Heart right ventricle (tissue), 16 donors: ENCODE measurements around the gene SRSF2. TPM values are rescaled to one million over a fixed set of nuclear protein-coding genes. Genes with fewer than 3 reads are reported as not detected.

Source experiments
- ATAC-seq, 8 donors: fragments of 200-7000 bp; cut with Tn5 transposase; one replicate each; pipeline ENCODE4 v1.9.1; 2020; ENCODE audit warnings: mild to moderate bottlenecking in 8 of 8, moderate library complexity in 8 of 8, moderate number of reproducible peaks in 1 of 8
- DNase-seq, 2 donors: peaks; one replicate each; pipeline ENCODE4 v3.0.0-alpha.2; 2020
- H3K27ac ChIP-seq, 10 donors: fragments of 200-600 bp; sonication (generic) in 2 of 10; one replicate each; pipeline versions ENCODE4 v1.5.0 to v1.8.0; 2020 to 2022; ENCODE audit warnings: mild to moderate bottlenecking in 3 of 10
- H3K27me3 ChIP-seq, 7 donors: fragments of 200-600 bp; one replicate each; pipeline ENCODE4 v1.8.0; 2021 to 2022; ENCODE audit warnings: mild to moderate bottlenecking in 2 of 7
- H3K36me3 ChIP-seq, 9 donors: fragments of 200-600 bp; sonication (generic) in 1 of 9; one replicate each; pipeline versions ENCODE4 v1.5.0 to v1.8.0; 2020 to 2022; ENCODE audit warnings: mild to moderate bottlenecking in 2 of 9
- H3K4me1 ChIP-seq, 9 donors: fragments of 200-600 bp; sonication (generic) in 1 of 9; one replicate each; pipeline versions ENCODE4 v1.5.0 to v1.8.0; 2020 to 2022; ENCODE audit warnings: mild to moderate bottlenecking in 4 of 9
- H3K4me3 ChIP-seq, 10 donors: fragments of 200-600 bp; sonication (generic) in 2 of 10; one replicate each; pipeline versions ENCODE4 v1.5.0 to v1.8.0; 2020 to 2022; ENCODE audit warnings: mild to moderate bottlenecking in 7 of 10, moderate library complexity in 2 of 10
- H3K9me3 ChIP-seq, 11 donors: fragments of 200-600 bp in 10 of 11; sonication (generic) in 2 of 11; one replicate each; pipeline versions ENCODE4 v1.5.0 to v1.8.0; 2013 to 2022; ENCODE audit warnings: mild to moderate bottlenecking in 2 of 11, control low read depth in 1 of 11, moderate library complexity in 1 of 11
- WGBS, 2 donors: extraction: QIAGEN DNeasy Blood & Tissue Kit; methylation state at CpG; one replicate each; pipeline ENCODE4 v1.1.7; 2013; ENCODE audit warnings: inconsistent platforms in 1 of 2; 5-methylcytosine and 5-hydroxymethylcytosine counted together
- intact Hi-C, 10 donors: fragments of 100-400 bp; cut with DNase I; formaldehyde crosslinking; loops; one replicate each; pipeline versions ENCODE4 v1.11.1 to v1.14.2; 2022
- polyA plus RNA-seq, 2 donors: library from polyadenylated mRNA; stranded (reverse); fragments of 200-250 nt; gene quantifications; one replicate each; pipeline ENCODE4 v1.2.3, GENCODE V29; 2013
- total RNA-seq, 10 donors: library from RNA; stranded (reverse); fragmentation: NEBNext Ultra II Directional in 3 of 10; extraction: Animal tissue kit (Norgen Biotek cat#: 25700) in 3 of 10; gene quantifications; one replicate each; pipeline versions ENCODE4 v1.2.1 to v1.2.4, GENCODE V29; 2021 to 2023
- TF ChIP-seq, protein P1 (sequence below), 9 donors: fragments of 200-600 bp; sonication (generic) in 2 of 9; IDR thresholded peaks; one replicate each; pipeline versions ENCODE4 v1.5.0 to v1.8.0; 2021 to 2022; ENCODE audit warnings: antibody characterized with exemption in 9 of 9, mild to moderate bottlenecking in 5 of 9, moderate library complexity in 1 of 9
- donor health status: Arrhythmogenic right ventricular cardiomyopathy.
- donor health status: ischemic (EF 13 %, LVEDD 7.1; RV severe dilation, severe dysfunction).
- donor health status: healthy with polysubstance abuse.
- donor health status: DM: no; HTN: yes; CAD: no.
- donor health status: DM: no; HTN: no; CAD: no.
- donor health status: ischemic (EF 25% LVEDD 6.9; RV normal size, moderate dysfunction).
- donor health status: ischemic (EF 25% LVEDD 5.7; RV mildly dilated, moderate dysfunction).
- donor health status: healthy.
- donor health status: DM: yes; HTN: yes; CAD: no.
- donor health status: Ischemic cardiomyopathy.
- donor health status: ischemic (EF 35%, LVEDD 5.7; RV mildly dilated, moderate dysfunction).
- donor health status: nonischemic (EF 11% LVEDD 7.7; RV severe dilation, severe dysfunction).
- donor health status: DM: yes; HTN: yes; CAD: no.
- donor health status: PGD.
- donor health status: ischemic (EF 29% LVEDD 5.4; RV normal size, mild dysfunction).
- donor health status: nonischemic (EF 23%, LVEDD 6.1; RV moderate dilation, normal function).

The SRSF2 gene
- total and polyA plus RNA-seq, 12 donors: 58.8 to 109 (median 79.8) TPM

- Histone ChIP-seq H3K27ac (peak overlapping the region in 9 of 10 donors; percentile 96 to 100 (median 99)), H3K36me3 (peaks cover 0 to 62% (median 25%) of the 10 kb centered on the region in 9 donors), H3K27me3 (no peaks in the 10 kb centered on the region), H3K4me3 (peak overlapping the region; percentile 72 to 100 (median 88)), H3K9me3 (no peaks in the 10 kb centered on the region), H3K4me1 (peaks cover 13 to 79% (median 62%) of the 10 kb centered on the region in 9 donors)
- no peak for DNase-seq
- TF ChIP-seq, protein P1, sequence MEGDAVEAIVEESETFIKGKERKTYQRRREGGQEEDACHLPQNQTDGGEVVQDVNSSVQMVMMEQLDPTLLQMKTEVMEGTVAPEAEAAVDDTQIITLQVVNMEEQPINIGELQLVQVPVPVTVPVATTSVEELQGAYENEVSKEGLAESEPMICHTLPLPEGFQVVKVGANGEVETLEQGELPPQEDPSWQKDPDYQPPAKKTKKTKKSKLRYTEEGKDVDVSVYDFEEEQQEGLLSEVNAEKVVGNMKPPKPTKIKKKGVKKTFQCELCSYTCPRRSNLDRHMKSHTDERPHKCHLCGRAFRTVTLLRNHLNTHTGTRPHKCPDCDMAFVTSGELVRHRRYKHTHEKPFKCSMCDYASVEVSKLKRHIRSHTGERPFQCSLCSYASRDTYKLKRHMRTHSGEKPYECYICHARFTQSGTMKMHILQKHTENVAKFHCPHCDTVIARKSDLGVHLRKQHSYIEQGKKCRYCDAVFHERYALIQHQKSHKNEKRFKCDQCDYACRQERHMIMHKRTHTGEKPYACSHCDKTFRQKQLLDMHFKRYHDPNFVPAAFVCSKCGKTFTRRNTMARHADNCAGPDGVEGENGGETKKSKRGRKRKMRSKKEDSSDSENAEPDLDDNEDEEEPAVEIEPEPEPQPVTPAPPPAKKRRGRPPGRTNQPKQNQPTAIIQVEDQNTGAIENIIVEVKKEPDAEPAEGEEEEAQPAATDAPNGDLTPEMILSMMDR (IDR thresholded peaks at IDR 0.05): no peak
- 63 to 68% methylated on average over 18 of the region's 18 CpGs for WGBS, 2 donors
- intact Hi-C loops: loop anchor here in 2 of 10 donors (10.0 kb wide), 2 partner anchors 53 to 183 kb away; partner anchors contain the start of gene PRCD (in 1 of the 2)
- ATAC-seq: no peak
These were observed 9.2 kb downstream of the SRSF2 start for GRCh38 chr17:76727745-76728456.

GRCh38 chr17:76726776-76727718 lies 10.1 kb downstream of the SRSF2 start, which contains the start of gene METTL23:
METTL23 (plus strand) TSS chr17:76726839; CDS start chr17:76729711, 2,872 bp downstream.
- H3K9me3 ChIP-seq: no peaks in the 10 kb centered on the region
- peaks cover 0 to 62% (median 28%) of the 10 kb centered on the region in 9 donors for H3K36me3 ChIP-seq
- TF ChIP-seq, protein P1 (IDR thresholded peaks at IDR 0.05): peak; percentile 28 to 92 (median 69)
- 2% methylated on average over 70 to 71 of the region's 71 CpGs for whole genome bisulfite sequencing, 2 donors
- H3K4me3 ChIP-seq: peak within 1 kb of the TSS; percentile 72 to 100 (median 88)
- H3K27me3 ChIP-seq: no peaks in the 10 kb centered on the region
- ATAC-seq (peak; percentile 60 to 78 (median 68)), DNase-seq (peak; percentile 88 to 90)
- peak within 1 kb of the TSS; percentile 96 to 100 (median 99) for H3K27ac ChIP-seq
- peaks cover 13 to 78% (median 60%) of the 10 kb centered on the region in 9 donors for H3K4me1 ChIP-seq
- intact Hi-C loops: loop anchor here in 2 of 10 donors (10.0 kb wide), 2 partner anchors 52 to 182 kb away; partner anchors contain the start of gene PRCD (in 1 of the 2)

GRCh38 chr17:76726231-76726775 lies 10.8 kb downstream of the SRSF2 start, which contains the start of gene JMJD6:
JMJD6 (minus strand) TSS chr17:76726606; CDS start chr17:76726475, 131 bp downstream.
- WGBS, 2 donors: 0% methylated on average over 60 of the region's 60 CpGs
- TF ChIP-seq, protein P1 (IDR thresholded peaks at IDR 0.05): no peak
- intact Hi-C loops: loop anchor here in 2 of 10 donors (10.0 kb wide), 2 partner anchors 52 to 182 kb away; partner anchors contain the start of gene PRCD (in 1 of the 2)
- Histone ChIP-seq H3K27ac (peak within 1 kb of the TSS; percentile 96 to 100 (median 99)), H3K9me3 (no peaks in the 10 kb centered on the region), H3K4me3 (peak within 1 kb of the TSS; percentile 72 to 100 (median 88)), H3K4me1 (peaks cover 13 to 78% (median 64%) of the 10 kb centered on the region in 9 donors), H3K27me3 (no peaks in the 10 kb centered on the region), H3K36me3 (peaks cover 0 to 62% (median 36%) of the 10 kb centered on the region in 9 donors)
- ATAC-seq (peak; percentile 93 to 97 (median 95)), DNase-seq (peak; percentile 96 to 97)
